ENCODE measurements around the gene ADAP1. TPM values are rescaled to one million over a fixed set of nuclear protein-coding genes. Genes with fewer than 3 reads are reported as not detected.

The ADAP1 gene
- total RNA-seq, 4 donors from 2014 or later: 44.8 to 106 (median 60.1) TPM

DNA sequence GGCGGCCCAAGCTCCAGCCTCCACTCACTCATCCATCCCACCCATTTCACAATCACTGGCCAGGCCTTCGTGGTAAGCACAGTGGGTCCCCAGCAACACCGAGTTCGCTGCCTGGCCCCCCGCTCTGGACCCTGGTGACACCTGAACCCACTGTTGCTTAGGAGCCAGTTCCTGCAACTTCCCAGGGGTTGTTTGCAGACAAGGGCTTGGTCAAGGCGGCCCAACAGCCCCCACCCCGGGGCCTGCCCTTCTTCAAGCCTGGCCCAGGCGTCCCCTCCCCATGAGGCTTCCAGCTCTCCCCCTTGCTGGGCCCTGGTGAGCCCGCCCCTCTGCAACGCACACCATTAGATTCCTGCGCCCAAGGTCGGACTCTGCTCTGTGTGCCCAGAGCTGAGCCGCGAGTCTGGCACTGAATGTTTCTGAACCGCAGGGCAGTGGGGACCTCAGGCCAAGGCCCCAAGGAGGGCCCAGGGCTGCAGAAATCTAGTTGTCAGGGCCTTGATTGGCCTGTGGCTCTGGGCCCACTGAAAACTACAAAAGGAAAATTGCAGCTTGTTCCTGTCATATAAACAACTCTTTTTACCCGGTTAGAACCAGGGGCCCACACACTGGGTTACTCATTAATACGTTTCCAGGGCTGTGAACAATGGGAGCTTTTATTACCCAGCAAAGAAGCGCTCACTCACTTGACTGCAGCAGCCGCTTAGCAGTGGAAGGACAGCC is 23.0 kb upstream of the ADAP1 start:
- TF ChIP-seq POLR2AphosphoS5 (IDR thresholded peaks at IDR 0.05) (no peak), POLR2A (IDR thresholded peaks at IDR 0.05) (no peak), EP300 (IDR thresholded peaks at IDR 0.05) (no peak)
- TF ChIP-seq, protein P1, sequence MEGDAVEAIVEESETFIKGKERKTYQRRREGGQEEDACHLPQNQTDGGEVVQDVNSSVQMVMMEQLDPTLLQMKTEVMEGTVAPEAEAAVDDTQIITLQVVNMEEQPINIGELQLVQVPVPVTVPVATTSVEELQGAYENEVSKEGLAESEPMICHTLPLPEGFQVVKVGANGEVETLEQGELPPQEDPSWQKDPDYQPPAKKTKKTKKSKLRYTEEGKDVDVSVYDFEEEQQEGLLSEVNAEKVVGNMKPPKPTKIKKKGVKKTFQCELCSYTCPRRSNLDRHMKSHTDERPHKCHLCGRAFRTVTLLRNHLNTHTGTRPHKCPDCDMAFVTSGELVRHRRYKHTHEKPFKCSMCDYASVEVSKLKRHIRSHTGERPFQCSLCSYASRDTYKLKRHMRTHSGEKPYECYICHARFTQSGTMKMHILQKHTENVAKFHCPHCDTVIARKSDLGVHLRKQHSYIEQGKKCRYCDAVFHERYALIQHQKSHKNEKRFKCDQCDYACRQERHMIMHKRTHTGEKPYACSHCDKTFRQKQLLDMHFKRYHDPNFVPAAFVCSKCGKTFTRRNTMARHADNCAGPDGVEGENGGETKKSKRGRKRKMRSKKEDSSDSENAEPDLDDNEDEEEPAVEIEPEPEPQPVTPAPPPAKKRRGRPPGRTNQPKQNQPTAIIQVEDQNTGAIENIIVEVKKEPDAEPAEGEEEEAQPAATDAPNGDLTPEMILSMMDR (IDR thresholded peaks at IDR 0.05): no peak
- Histone ChIP-seq H3K9me3 (no peaks in the 10 kb centered on the region), H3K4me1 (peaks cover 0 to 29% (median 13%) of the 10 kb centered on the region in 3 donors), H3K36me3 (peaks cover 0 to 6% of the 10 kb centered on the region in 2 donors), H3K27me3 (peaks cover 5% of the 10 kb centered on the region), H3K27ac (peak overlapping the region in 2 of 4 donors; percentile 43 to 61), H3K4me3 (no peak overlapping the region)
- ATAC-seq: no peak
- WGBS, 2 donors (ENCODE audit: low coverage in 1 of 2): 86 to 92% methylated on average over 1 to 2 of the region's 19 CpGs

DNA sequence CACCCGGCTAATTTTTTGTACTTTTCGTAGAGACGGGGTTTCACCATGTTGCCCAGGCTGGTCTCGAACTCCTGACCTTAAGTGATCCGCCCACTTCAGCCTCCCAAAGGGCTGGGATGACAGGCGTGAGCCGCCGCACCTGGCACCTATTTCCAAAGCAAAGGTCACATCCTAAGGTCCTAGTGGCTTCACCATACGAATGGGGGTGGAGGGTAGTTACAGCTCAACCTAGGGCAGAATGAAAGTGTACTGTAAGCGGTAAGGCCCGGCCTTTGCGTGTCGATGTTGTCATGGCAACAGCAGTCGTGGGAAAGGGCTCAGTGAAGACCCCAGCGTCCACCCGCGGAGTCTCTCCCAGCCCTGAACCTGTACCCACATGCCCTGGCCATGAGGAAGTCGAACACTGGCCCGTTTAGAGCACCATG is 22.4 kb upstream of the ADAP1 start:
- TF ChIP-seq POLR2A (IDR thresholded peaks at IDR 0.05) (no peak), POLR2AphosphoS5 (IDR thresholded peaks at IDR 0.05) (no peak), EP300 (IDR thresholded peaks at IDR 0.05) (no peak)
- TF ChIP-seq, protein P1 (IDR thresholded peaks at IDR 0.05): no peak
- no peak for ATAC-seq
- 75% methylated on average over 14 of the region's 19 CpGs; no CpG with 5 or more reads in 1 of the 2 donors for WGBS, 2 donors (ENCODE audit: low coverage in 1 of 2)
- Histone ChIP-seq H3K36me3 (peaks cover 0 to 12% of the 10 kb centered on the region in 2 donors), H3K9me3 (no peaks in the 10 kb centered on the region), H3K27me3 (no peaks in the 10 kb centered on the region), H3K4me1 (peaks cover 0 to 35% (median 13%) of the 10 kb centered on the region in 3 donors), H3K27ac (peak overlapping the region in 2 of 4 donors; percentile 43 to 61), H3K4me3 (no peak overlapping the region)

DNA sequence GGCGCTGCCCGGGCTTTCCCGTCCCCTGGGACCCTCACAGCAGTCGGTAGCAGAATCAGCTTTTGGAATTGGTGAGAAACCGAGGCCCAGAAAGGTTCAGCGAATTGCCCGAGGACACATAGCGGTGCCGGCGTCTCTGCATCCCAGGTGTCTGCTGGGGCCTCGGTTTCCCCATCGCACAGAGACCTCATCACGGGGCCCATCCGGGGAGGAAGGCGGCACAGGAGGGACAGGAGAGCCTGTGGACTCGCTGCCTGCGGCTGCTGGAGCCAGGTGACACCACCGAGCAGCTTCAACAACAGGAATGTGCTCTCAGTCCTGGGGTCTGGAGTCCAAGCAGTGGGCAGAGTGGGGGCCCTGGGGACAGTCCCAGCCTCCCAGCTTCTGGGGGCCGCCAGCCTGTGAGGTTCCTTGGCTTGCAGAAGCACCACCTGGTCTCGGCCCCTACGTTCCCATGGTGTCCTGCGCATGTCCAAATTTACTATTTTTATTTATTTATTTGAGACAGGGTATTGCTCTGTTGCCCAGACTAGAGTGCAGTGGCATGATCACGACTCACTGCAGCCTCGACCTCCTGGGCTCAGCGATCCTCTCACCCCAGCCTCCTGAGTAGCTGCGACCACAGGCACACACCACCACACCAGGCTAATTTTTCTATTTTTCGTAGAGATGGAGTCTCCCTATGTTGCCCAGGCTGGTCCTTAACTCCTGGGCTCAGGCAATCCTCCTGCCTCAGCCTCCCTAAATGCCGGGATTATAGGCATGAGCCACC is 21.4 kb upstream of the ADAP1 start:
- Histone ChIP-seq H3K27ac (peak overlapping the region in 2 of 4 donors; percentile 98 to 99), H3K36me3 (peaks cover 0 to 22% of the 10 kb centered on the region in 2 donors), H3K4me1 (peaks cover 0 to 45% (median 13%) of the 10 kb centered on the region in 3 donors), H3K9me3 (no peaks in the 10 kb centered on the region), H3K27me3 (no peaks in the 10 kb centered on the region), H3K4me3 (peak overlapping the region; percentile 90 to 100)
- peak; percentile 1 for ATAC-seq
- TF ChIP-seq, protein P1 (IDR thresholded peaks at IDR 0.05): no peak
- TF ChIP-seq POLR2AphosphoS5 (IDR thresholded peaks at IDR 0.05) (no peak), POLR2A (IDR thresholded peaks at IDR 0.05) (no peak), EP300 (IDR thresholded peaks at IDR 0.05) (no peak)
- 88 to 93% methylated on average over 4 to 7 of the region's 28 CpGs for WGBS, 2 donors (ENCODE audit: low coverage in 1 of 2)

DNA sequence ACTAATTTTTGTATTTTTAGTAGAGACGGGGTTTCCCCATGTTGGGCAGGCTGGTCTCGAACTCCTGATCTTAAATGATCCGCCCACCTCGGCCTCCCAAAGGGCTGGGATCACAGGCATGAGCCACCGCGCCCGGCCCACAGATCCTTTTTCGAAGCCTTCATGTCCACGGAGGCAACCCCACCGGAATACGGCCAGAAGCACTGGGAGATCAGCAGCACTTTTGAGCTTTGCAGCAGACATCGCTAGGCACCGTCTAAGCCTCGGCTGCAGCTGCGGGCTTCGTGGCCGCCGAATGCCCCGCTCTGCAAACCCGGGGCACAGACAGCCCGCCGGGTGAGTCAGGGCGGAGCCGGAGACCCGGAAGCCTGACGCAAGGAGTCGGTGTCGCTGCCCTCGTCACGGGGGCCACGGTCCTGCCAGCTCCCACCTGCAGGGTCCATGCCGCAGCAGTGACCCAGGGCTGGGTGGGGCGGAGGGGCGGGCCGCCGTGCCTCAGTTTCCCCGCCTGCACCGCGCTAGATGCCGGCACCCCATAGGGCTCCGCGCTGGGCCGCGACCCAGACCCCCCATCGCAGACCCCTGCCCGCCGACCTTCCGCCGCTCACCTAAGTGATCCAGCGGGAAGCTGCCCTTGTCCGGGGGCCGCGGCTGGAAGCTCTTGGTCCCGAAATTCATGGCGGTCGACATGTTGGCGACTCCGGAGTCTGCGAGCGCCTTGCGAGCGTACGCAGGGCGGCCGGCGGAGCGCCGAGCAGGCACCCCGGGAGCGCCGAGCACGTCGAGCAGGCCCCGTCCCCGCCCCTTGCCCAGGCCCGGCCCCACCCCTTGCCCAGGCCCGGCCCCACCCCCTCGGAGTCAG is 20.6 kb upstream of the ADAP1 start, which contains the start of gene COX19:
Gene COX19, minus strand, starts transcription at position 730 of the 862 bp plus-strand sequence. Its CDS starts 40 bp downstream, at position 690.
- peaks cover 0 to 52% (median 13%) of the 10 kb centered on the region in 3 donors for H3K4me1 ChIP-seq
- no CpG with 5 or more reads among the region's 78 CpGs for WGBS, 2 donors (ENCODE audit: low coverage in 1 of 2)
- ATAC-seq: peak; percentile 96
- H3K4me3 ChIP-seq: peak within 1 kb of the TSS; percentile 90 to 100
- H3K27ac ChIP-seq: peak within 1 kb of the TSS; percentile 90 to 99 (median 98)
- no peaks in the 10 kb centered on the region for H3K27me3 ChIP-seq
- TF ChIP-seq, protein P1 (IDR thresholded peaks at IDR 0.05): no peak
- TF ChIP-seq POLR2A (IDR thresholded peaks at IDR 0.05) (peak; percentile 78 to 80), EP300 (IDR thresholded peaks at IDR 0.05) (no peak), POLR2AphosphoS5 (IDR thresholded peaks at IDR 0.05) (peak; percentile 86)
- H3K36me3 ChIP-seq: peaks cover 0 to 31% of the 10 kb centered on the region in 2 donors
- H3K9me3 ChIP-seq: no peaks in the 10 kb centered on the region

All from gastroesophageal sphincter (tissue), 4 donors.